ENCODE data around the gene PTPRK. TPM values are rescaled to one million over a fixed set of nuclear protein-coding genes. Genes with fewer than 3 reads are reported as not detected.

PTPRK gene
- total RNA-seq, 4 donors from 2014 or later = 7.3 to 22.9 (median 13.0) TPM

DNA sequence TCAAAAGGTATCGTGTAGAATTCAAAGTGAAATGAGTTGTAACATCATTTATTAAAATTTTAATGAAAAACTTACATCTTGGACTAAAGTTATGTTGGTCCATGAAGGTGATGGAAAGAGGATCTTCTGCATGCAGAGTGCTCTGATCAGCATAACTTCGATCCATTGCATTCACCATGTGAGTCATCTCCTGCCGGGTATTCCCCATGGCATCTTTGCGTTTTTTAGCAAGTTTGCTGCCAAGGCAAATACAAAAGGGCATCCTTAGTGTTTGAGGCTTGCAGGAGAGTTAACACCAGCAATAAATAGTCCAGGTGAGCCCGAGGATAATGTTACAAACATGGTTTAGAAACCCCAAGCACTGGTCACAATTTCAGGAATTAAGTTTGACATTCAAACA, 515.4 kb downstream of the PTPRK start:
- no peak for ATAC-seq
- intact Hi-C loops (cut with DNase I; ENCODE audit: low total_unique reads) = no loop called here
- H3K27me3 ChIP-seq = no peaks in the 10 kb centered on the region

GRCh38 chr6:128000363-128000762, 520.0 kb downstream of the PTPRK start:
- Histone ChIP-seq H3K36me3 (no peaks in the 10 kb centered on the region), H3K4me1 (no peaks in the 10 kb centered on the region), H3K9me3 (no peaks in the 10 kb centered on the region), H3K27ac (no peak overlapping the region), H3K27me3 (no peaks in the 10 kb centered on the region), H3K4me3 (no peak overlapping the region)
- TF ChIP-seq POLR2A (IDR thresholded peaks at IDR 0.05) = no peak
- TF ChIP-seq, protein P1, sequence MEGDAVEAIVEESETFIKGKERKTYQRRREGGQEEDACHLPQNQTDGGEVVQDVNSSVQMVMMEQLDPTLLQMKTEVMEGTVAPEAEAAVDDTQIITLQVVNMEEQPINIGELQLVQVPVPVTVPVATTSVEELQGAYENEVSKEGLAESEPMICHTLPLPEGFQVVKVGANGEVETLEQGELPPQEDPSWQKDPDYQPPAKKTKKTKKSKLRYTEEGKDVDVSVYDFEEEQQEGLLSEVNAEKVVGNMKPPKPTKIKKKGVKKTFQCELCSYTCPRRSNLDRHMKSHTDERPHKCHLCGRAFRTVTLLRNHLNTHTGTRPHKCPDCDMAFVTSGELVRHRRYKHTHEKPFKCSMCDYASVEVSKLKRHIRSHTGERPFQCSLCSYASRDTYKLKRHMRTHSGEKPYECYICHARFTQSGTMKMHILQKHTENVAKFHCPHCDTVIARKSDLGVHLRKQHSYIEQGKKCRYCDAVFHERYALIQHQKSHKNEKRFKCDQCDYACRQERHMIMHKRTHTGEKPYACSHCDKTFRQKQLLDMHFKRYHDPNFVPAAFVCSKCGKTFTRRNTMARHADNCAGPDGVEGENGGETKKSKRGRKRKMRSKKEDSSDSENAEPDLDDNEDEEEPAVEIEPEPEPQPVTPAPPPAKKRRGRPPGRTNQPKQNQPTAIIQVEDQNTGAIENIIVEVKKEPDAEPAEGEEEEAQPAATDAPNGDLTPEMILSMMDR (IDR thresholded peaks at IDR 0.05 in 4 of 5, conservative IDR thresholded peaks at IDR 0.05 in 1 of 5) = no peak
- in situ Hi-C loops (cut with MboI; ENCODE audit: low sequenced_read_pairs in 4 of 4) (no loop called here), intact Hi-C loops (cut with DNase I; ENCODE audit: low total_unique reads) (no loop called here)
- DNase-seq (no peak), ATAC-seq (no peak)

More for the DNA sequence above, 515.4 kb downstream of the PTPRK start:
- no peak for DNase-seq
- H3K9me3 ChIP-seq = no peaks in the 10 kb centered on the region
- H3K36me3 ChIP-seq = no peaks in the 10 kb centered on the region
- TF ChIP-seq, protein P1 (IDR thresholded peaks at IDR 0.05 in 4 of 5, conservative IDR thresholded peaks at IDR 0.05 in 1 of 5) = no peak
- no peak for TF ChIP-seq POLR2A (IDR thresholded peaks at IDR 0.05)
- no peak overlapping the region for H3K4me3 ChIP-seq
- in situ Hi-C loops (cut with MboI; ENCODE audit: low sequenced_read_pairs in 4 of 4) = no loop called here
- H3K27ac ChIP-seq = no peak overlapping the region
- no peaks in the 10 kb centered on the region for H3K4me1 ChIP-seq

DNA sequence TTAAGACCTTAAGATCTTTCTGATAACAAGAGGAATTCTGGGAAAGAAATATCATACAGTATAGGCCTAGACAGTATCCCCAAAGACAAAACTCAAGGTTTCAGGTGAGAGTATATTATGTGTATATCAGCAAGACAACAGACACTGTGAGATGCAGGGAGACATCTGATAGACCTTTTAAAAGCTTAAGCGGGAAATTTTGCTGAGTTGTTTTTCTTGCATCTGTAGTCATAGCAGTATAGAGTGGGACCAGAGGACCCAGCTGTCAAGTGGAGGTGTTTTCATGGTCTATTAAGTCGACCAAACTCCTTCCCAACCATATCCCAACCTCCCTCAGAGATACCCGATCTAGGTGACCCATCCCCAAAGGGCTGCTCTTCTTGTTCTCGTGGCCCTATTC, 521.4 kb downstream of the PTPRK start:
- in situ Hi-C loops (cut with MboI; ENCODE audit: low sequenced_read_pairs in 4 of 4) = no loop called here
- no peaks in the 10 kb centered on the region for H3K36me3 ChIP-seq
- no peaks in the 10 kb centered on the region for H3K9me3 ChIP-seq
- TF ChIP-seq, protein P1 (IDR thresholded peaks at IDR 0.05 in 4 of 5, conservative IDR thresholded peaks at IDR 0.05 in 1 of 5) = no peak
- no peak for TF ChIP-seq POLR2A (IDR thresholded peaks at IDR 0.05)
- ATAC-seq (no peak), DNase-seq (no peak)
- H3K27ac ChIP-seq = no peak overlapping the region
- H3K27me3 ChIP-seq = no peaks in the 10 kb centered on the region
- intact Hi-C loops (cut with DNase I; ENCODE audit: low total_unique reads) = no loop called here
- no peaks in the 10 kb centered on the region for H3K4me1 ChIP-seq
- no peak overlapping the region for H3K4me3 ChIP-seq

- TF ChIP-seq POLR2A (IDR thresholded peaks at IDR 0.05) = no peak
- TF ChIP-seq, protein P1 (IDR thresholded peaks at IDR 0.05 in 4 of 5, conservative IDR thresholded peaks at IDR 0.05 in 1 of 5) = no peak
- H3K9me3 ChIP-seq = no peaks in the 10 kb centered on the region
- H3K27me3 ChIP-seq = no peaks in the 10 kb centered on the region
- H3K36me3 ChIP-seq = no peaks in the 10 kb centered on the region
- H3K4me3 ChIP-seq = no peak overlapping the region
- no peak for DNase-seq
- H3K4me1 ChIP-seq = no peaks in the 10 kb centered on the region
- no peak for ATAC-seq
- in situ Hi-C loops (cut with MboI; ENCODE audit: low sequenced_read_pairs in 4 of 4) (no loop called here), intact Hi-C loops (cut with DNase I; ENCODE audit: low total_unique reads) (no loop called here)
- no peak overlapping the region for H3K27ac ChIP-seq
Observed at GRCh38 chr6:127997496-127998164, 522.8 kb downstream of the PTPRK start.

DNA sequence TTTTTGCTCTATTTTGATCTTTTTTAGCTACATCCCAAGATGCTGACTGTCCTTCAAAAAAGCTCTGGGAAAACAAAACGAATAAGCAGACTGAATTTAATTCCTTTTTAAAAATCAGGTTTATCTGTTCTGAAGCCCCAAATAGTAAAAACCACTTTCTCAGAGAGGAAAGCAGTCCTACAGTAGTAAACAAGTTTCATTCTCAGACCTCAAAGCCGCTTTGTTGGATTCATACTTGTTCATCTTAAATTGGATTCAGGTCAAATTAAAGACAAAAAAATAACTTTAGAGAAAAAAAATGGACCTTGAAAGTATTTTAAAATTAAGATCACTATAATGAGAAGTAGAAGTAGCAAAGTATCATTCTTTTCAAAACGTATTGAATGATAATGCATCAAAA, 523.5 kb downstream of the PTPRK start:
- no peaks in the 10 kb centered on the region for H3K4me1 ChIP-seq
- intact Hi-C loops (cut with DNase I; ENCODE audit: low total_unique reads) = no loop called here
- no peak for DNase-seq
- no peak overlapping the region for H3K4me3 ChIP-seq
- no peaks in the 10 kb centered on the region for H3K36me3 ChIP-seq
- H3K27me3 ChIP-seq = no peaks in the 10 kb centered on the region
- in situ Hi-C loops (cut with MboI; ENCODE audit: low sequenced_read_pairs in 4 of 4) = no loop called here
- TF ChIP-seq, protein P1 (IDR thresholded peaks at IDR 0.05 in 4 of 5, conservative IDR thresholded peaks at IDR 0.05 in 1 of 5) = no peak
- TF ChIP-seq POLR2A (IDR thresholded peaks at IDR 0.05) = no peak
- ATAC-seq = no peak
- H3K27ac ChIP-seq = no peak overlapping the region
- H3K9me3 ChIP-seq = no peaks in the 10 kb centered on the region
